ENCODE results near the gene AMN. TPM values are rescaled to one million over a fixed set of nuclear protein-coding genes. Genes with fewer than 3 reads are reported as not detected.
A peak's percentile ranks its signal among the peaks of the same experiment; 100 is the strongest.

AMN gene
- total and polyA plus RNA-seq, 7 experiments from 2014 or later, result 0.53 to 11.0 (median 3.8) TPM

GRCh38 chr14:102915292-102916110 lies 7.0 kb upstream of the AMN start:
- Histone ChIP-seq H3K27me3 (ENCODE audit: control insufficient read depth in 2 of 2, insufficient read depth in 2 of 2, low read length in 2 of 2) (no peaks in the 10 kb centered on the region), H3K9me3 (ENCODE audit: control insufficient read depth in 2 of 3, low read length in 3 of 3) (no peaks in the 10 kb centered on the region), H3K4me1 (ENCODE audit: control insufficient read depth in 2 of 2, insufficient read depth in 2 of 2, low read length in 2 of 2) (no peaks in the 10 kb centered on the region), H3K4me3 (ENCODE audit: low read length) (no peak overlapping the region), H3K36me3 (ENCODE audit: control insufficient read depth in 2 of 3, insufficient read depth in 3 of 3, low read length in 3 of 3) (peaks cover 0 to 11% (median 0%) of the 10 kb centered on the region in 3 experiments), H3K27ac (ENCODE audit: low read depth, low read length) (no peak overlapping the region)
- Mint-ChIP-seq H3K4me3 (no peak overlapping the region), H3K27me3 (no peaks in the 10 kb centered on the region), H3K27ac (peak overlapping the region in 4 of 9 donors; percentile 1 to 58 (median 34)), H3K4me1 (peaks cover 0 to 2% (median 0%) of the 10 kb centered on the region in 7 donors), H3K36me3 (peaks cover 0 to 5% (median 0%) of the 10 kb centered on the region in 5 donors), H3K9me3 (no peaks in the 10 kb centered on the region)
- intact Hi-C loops (cut with micrococcal nuclease), result no loop called here
- ChIA-PET CTCF (interaction anchor here (0.5 to 1.3 kb wide), 2 partner anchors 220 to 222 kb away, joined by 3 to 5 read pairs; no protein-coding TSS in a partner anchor), POLR2A (no interaction called here)
- ATAC-seq, result no peak
- DNase-seq, result no peak

GRCh38 chr14:102916347-102917055 lies 6.0 kb upstream of the AMN start:
- intact Hi-C loops (cut with micrococcal nuclease), result no loop called here
- DNase-seq, result no peak

GRCh38 chr14:102917056-102917385 lies 5.4 kb upstream of the AMN start:
- DNase-seq (no peak), ATAC-seq (peak; percentile 19)
- H3K36me3 ChIP-seq (ENCODE audit: control insufficient read depth in 2 of 3, insufficient read depth in 3 of 3, low read length in 3 of 3), result peaks cover 0 to 7% (median 0%) of the 10 kb centered on the region in 3 experiments
- no peaks in the 10 kb centered on the region for H3K9me3 ChIP-seq (ENCODE audit: control insufficient read depth in 2 of 3, low read length in 3 of 3)
- Mint-ChIP-seq H3K27ac (peak overlapping the region in 3 of 9 donors; percentile 39 to 75 (median 71)), H3K36me3 (no peaks in the 10 kb centered on the region), H3K27me3 (no peaks in the 10 kb centered on the region), H3K4me1 (peaks cover 0 to 2% (median 0%) of the 10 kb centered on the region in 7 donors), H3K9me3 (no peaks in the 10 kb centered on the region), H3K4me3 (no peak overlapping the region)
- CTCF ChIA-PET, result no interaction called here
- no peaks in the 10 kb centered on the region for H3K4me1 ChIP-seq (ENCODE audit: control insufficient read depth in 2 of 2, insufficient read depth in 2 of 2, low read length in 2 of 2)
- no peak overlapping the region for H3K4me3 ChIP-seq (ENCODE audit: low read length)
- no peak overlapping the region for H3K27ac ChIP-seq (ENCODE audit: low read depth, low read length)
- POLR2A ChIA-PET, result no interaction called here
- H3K27me3 ChIP-seq (ENCODE audit: control insufficient read depth in 2 of 2, insufficient read depth in 2 of 2, low read length in 2 of 2), result no peaks in the 10 kb centered on the region
- intact Hi-C loops (cut with micrococcal nuclease), result no loop called here

More at GRCh38 chr14:102916347-102917055, 6.0 kb upstream of the AMN start:
- Histone ChIP-seq H3K27ac (ENCODE audit: low read depth, low read length) (no peak overlapping the region), H3K9me3 (ENCODE audit: control insufficient read depth in 2 of 3, low read length in 3 of 3) (no peaks in the 10 kb centered on the region), H3K4me3 (ENCODE audit: low read length) (no peak overlapping the region), H3K4me1 (ENCODE audit: control insufficient read depth in 2 of 2, insufficient read depth in 2 of 2, low read length in 2 of 2) (no peaks in the 10 kb centered on the region), H3K36me3 (ENCODE audit: control insufficient read depth in 2 of 3, insufficient read depth in 3 of 3, low read length in 3 of 3) (peaks cover 0 to 11% (median 0%) of the 10 kb centered on the region in 3 experiments), H3K27me3 (ENCODE audit: control insufficient read depth in 2 of 2, insufficient read depth in 2 of 2, low read length in 2 of 2) (no peaks in the 10 kb centered on the region)
- peaks cover 0 to 2% (median 0%) of the 10 kb centered on the region in 7 donors for H3K4me1 Mint-ChIP-seq
- ATAC-seq, result no peak
- H3K36me3 Mint-ChIP-seq, result no peaks in the 10 kb centered on the region
- POLR2A ChIA-PET, result no interaction called here
- CTCF ChIA-PET, result interaction anchor here (1.3 kb wide), 1 partner anchor 221 kb away, joined by 3 read pairs; no protein-coding TSS in a partner anchor
- H3K9me3 Mint-ChIP-seq, result no peaks in the 10 kb centered on the region
- no peaks in the 10 kb centered on the region for H3K27me3 Mint-ChIP-seq
- H3K4me3 Mint-ChIP-seq, result no peak overlapping the region
- peak overlapping the region in 5 of 9 donors; percentile 12 to 81 (median 48) for H3K27ac Mint-ChIP-seq

- ATAC-seq, result peak; percentile 58
- H3K36me3 ChIP-seq (ENCODE audit: control insufficient read depth in 2 of 3, insufficient read depth in 3 of 3, low read length in 3 of 3), result peaks cover 0 to under 1% (median 0%) of the 10 kb centered on the region in 3 experiments
- ChIA-PET POLR2A (no interaction called here), CTCF (interaction anchor here (1.2 kb wide), 1 partner anchor 224 kb away, joined by 6 read pairs; no protein-coding TSS in a partner anchor)
- no peaks in the 10 kb centered on the region for H3K27me3 ChIP-seq (ENCODE audit: control insufficient read depth in 2 of 2, insufficient read depth in 2 of 2, low read length in 2 of 2)
- Mint-ChIP-seq H3K9me3 (no peaks in the 10 kb centered on the region), H3K27ac (peak overlapping the region in 3 of 9 donors; percentile 39 to 75 (median 71)), H3K36me3 (no peaks in the 10 kb centered on the region), H3K4me3 (no peak overlapping the region), H3K27me3 (no peaks in the 10 kb centered on the region), H3K4me1 (peaks cover 0 to 2% (median 0%) of the 10 kb centered on the region in 7 donors)
- no peak overlapping the region for H3K4me3 ChIP-seq (ENCODE audit: low read length)
- peak in 7 of 9 donors; percentile 36 to 58 (median 45) for DNase-seq
- no peaks in the 10 kb centered on the region for H3K9me3 ChIP-seq (ENCODE audit: control insufficient read depth in 2 of 3, low read length in 3 of 3)
- H3K4me1 ChIP-seq (ENCODE audit: control insufficient read depth in 2 of 2, insufficient read depth in 2 of 2, low read length in 2 of 2), result no peaks in the 10 kb centered on the region
- intact Hi-C loops (cut with micrococcal nuclease), result loop anchor here (1.0 to 2.0 kb wide), 3 partner anchors 142 to 393 kb away; no protein-coding TSS in a partner anchor
- H3K27ac ChIP-seq (ENCODE audit: low read depth, low read length), result no peak overlapping the region
Observed at GRCh38 chr14:102917469-102918211, 4.8 kb upstream of the AMN start.

GRCh38 chr14:102918438-102918837 lies 4.0 kb upstream of the AMN start:
- no peak for DNase-seq
- Histone ChIP-seq H3K27me3 (ENCODE audit: control insufficient read depth in 2 of 2, insufficient read depth in 2 of 2, low read length in 2 of 2) (no peaks in the 10 kb centered on the region), H3K9me3 (ENCODE audit: control insufficient read depth in 2 of 3, low read length in 3 of 3) (no peaks in the 10 kb centered on the region), H3K27ac (ENCODE audit: low read depth, low read length) (no peak overlapping the region), H3K36me3 (ENCODE audit: control insufficient read depth in 2 of 3, insufficient read depth in 3 of 3, low read length in 3 of 3) (no peaks in the 10 kb centered on the region), H3K4me1 (ENCODE audit: control insufficient read depth in 2 of 2, insufficient read depth in 2 of 2, low read length in 2 of 2) (peaks cover 3 to 7% of the 10 kb centered on the region in 2 donors), H3K4me3 (ENCODE audit: low read length) (no peak overlapping the region)
- H3K9me3 Mint-ChIP-seq, result no peaks in the 10 kb centered on the region
- no peak overlapping the region for H3K4me3 Mint-ChIP-seq
- H3K27me3 Mint-ChIP-seq, result peaks cover 0 to 4% (median 0%) of the 10 kb centered on the region in 5 donors
- no peak overlapping the region for H3K27ac Mint-ChIP-seq
- ChIA-PET CTCF (interaction anchor here (0.6 to 1.2 kb wide), 2 partner anchors 124 to 224 kb away, joined by 4 to 6 read pairs; no protein-coding TSS in a partner anchor), POLR2A (no interaction called here)
- H3K4me1 Mint-ChIP-seq, result peaks cover 0 to 5% (median 2%) of the 10 kb centered on the region in 7 donors
- no peaks in the 10 kb centered on the region for H3K36me3 Mint-ChIP-seq
- no peak for ATAC-seq
- intact Hi-C loops (cut with micrococcal nuclease), result loop anchor here (1.0 to 2.0 kb wide), 3 partner anchors 143 to 394 kb away; no protein-coding TSS in a partner anchor

- intact Hi-C loops (cut with micrococcal nuclease), result no loop called here
- Histone ChIP-seq H3K27me3 (ENCODE audit: control insufficient read depth in 2 of 2, insufficient read depth in 2 of 2, low read length in 2 of 2) (no peaks in the 10 kb centered on the region), H3K9me3 (ENCODE audit: control insufficient read depth in 2 of 3, low read length in 3 of 3) (no peaks in the 10 kb centered on the region), H3K27ac (ENCODE audit: low read depth, low read length) (no peak overlapping the region), H3K36me3 (ENCODE audit: control insufficient read depth in 2 of 3, insufficient read depth in 3 of 3, low read length in 3 of 3) (no peaks in the 10 kb centered on the region), H3K4me3 (ENCODE audit: low read length) (no peak overlapping the region), H3K4me1 (ENCODE audit: control insufficient read depth in 2 of 2, insufficient read depth in 2 of 2, low read length in 2 of 2) (peaks cover 9 to 18% of the 10 kb centered on the region in 2 donors)
- Mint-ChIP-seq H3K27me3 (peaks cover 0 to 19% (median 0%) of the 10 kb centered on the region in 5 donors), H3K4me3 (no peak overlapping the region), H3K27ac (no peak overlapping the region), H3K36me3 (no peaks in the 10 kb centered on the region), H3K9me3 (no peaks in the 10 kb centered on the region), H3K4me1 (peaks cover 0 to 15% (median 7%) of the 10 kb centered on the region in 7 donors)
- ChIA-PET POLR2A (no interaction called here), CTCF (no interaction called here)
- ATAC-seq, result no peak
- DNase-seq, result no peak
Observed at GRCh38 chr14:102920273-102920997, 2.0 kb upstream of the AMN start.
